Erythroblast (primary cell): ENCODE results near the gene PITRM1.

ENCODE experiments used
- GATA1 ChIP-seq: IDR thresholded peaks from 2 replicates; pipeline ENCODE4 v1.6.1; 2011; ENCODE audit warnings: low read depth, mild to moderate bottlenecking, control low read depth, low read length, moderate library complexity
- POLR2A ChIP-seq: IDR thresholded peaks from 2 replicates; pipeline ENCODE4 v1.6.1; 2011; ENCODE audit warnings: mild to moderate bottlenecking, low read length

- TF ChIP-seq POLR2A = no peak
- TF ChIP-seq GATA1 = no peak
Measured at GRCh38 chr10:3197348-3198003, 24.9 kb upstream of the PITRM1 start.
